Measurements from ENCODE around the gene CTSW. TPM values are rescaled to one million over a fixed set of nuclear protein-coding genes. Genes with fewer than 3 reads are reported as not detected.

The CTSW gene
- total RNA-seq, 1 donor from 2014 or later, result 17.2 TPM

DNA sequence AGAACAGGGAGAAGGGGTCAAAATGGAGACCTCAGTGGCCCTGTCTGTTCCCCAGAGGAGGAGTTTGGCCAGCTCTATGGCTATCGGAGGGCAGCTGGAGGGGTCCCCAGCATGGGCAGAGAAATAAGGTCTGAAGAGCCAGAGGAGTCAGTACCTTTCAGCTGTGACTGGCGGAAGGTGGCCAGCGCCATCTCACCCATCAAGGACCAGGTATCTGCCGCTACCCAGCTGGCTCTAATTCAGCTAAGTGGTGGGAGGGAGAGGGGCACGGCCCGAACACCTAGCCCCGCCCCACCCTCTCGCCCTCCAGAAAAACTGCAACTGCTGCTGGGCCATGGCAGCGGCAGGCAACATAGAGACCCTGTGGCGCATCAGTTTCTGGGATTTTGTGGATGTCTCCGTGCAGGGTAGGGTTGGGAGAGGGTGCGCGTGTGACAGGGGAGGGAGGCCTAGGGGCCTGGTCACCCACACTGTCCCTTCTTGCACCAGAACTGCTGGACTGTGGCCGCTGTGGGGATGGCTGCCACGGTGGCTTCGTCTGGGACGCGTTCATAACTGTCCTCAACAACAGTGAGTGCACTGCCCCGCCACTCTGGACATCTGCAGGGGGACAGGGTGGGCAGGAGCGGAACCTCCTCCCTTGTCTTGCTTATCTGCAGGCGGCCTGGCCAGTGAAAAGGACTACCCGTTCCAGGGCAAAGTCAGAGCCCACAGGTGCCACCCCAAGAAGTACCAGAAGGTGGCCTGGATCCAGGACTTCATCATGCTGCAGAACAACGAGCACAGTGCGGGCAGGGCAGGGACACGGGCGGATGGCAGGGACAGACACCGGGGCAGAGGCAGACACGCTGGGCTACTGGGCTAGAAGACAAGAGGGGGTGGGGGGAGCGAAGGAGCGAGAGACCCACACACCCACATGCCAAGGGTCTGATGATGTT is 2.8 kb downstream of the CTSW start:
- no peak for ATAC-seq
- peak; percentile 59 for DNase-seq
- no peak overlapping the region for H3K4me3 ChIP-seq
- H3K4me1 ChIP-seq, result peaks cover 6% of the 10 kb centered on the region
- H3K27me3 ChIP-seq, result no peaks in the 10 kb centered on the region
- intact Hi-C loops (cut with DNase I), result loop anchor here (5.0 kb wide), 1 partner anchor 105 kb away; no protein-coding TSS in a partner anchor
- H3K9me3 ChIP-seq, result no peaks in the 10 kb centered on the region
- H3K36me3 ChIP-seq, result peaks cover 38% of the 10 kb centered on the region
- TF ChIP-seq, protein P1, sequence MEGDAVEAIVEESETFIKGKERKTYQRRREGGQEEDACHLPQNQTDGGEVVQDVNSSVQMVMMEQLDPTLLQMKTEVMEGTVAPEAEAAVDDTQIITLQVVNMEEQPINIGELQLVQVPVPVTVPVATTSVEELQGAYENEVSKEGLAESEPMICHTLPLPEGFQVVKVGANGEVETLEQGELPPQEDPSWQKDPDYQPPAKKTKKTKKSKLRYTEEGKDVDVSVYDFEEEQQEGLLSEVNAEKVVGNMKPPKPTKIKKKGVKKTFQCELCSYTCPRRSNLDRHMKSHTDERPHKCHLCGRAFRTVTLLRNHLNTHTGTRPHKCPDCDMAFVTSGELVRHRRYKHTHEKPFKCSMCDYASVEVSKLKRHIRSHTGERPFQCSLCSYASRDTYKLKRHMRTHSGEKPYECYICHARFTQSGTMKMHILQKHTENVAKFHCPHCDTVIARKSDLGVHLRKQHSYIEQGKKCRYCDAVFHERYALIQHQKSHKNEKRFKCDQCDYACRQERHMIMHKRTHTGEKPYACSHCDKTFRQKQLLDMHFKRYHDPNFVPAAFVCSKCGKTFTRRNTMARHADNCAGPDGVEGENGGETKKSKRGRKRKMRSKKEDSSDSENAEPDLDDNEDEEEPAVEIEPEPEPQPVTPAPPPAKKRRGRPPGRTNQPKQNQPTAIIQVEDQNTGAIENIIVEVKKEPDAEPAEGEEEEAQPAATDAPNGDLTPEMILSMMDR (IDR thresholded peaks at IDR 0.05), result no peak
- no peak overlapping the region for H3K27ac ChIP-seq

DNA sequence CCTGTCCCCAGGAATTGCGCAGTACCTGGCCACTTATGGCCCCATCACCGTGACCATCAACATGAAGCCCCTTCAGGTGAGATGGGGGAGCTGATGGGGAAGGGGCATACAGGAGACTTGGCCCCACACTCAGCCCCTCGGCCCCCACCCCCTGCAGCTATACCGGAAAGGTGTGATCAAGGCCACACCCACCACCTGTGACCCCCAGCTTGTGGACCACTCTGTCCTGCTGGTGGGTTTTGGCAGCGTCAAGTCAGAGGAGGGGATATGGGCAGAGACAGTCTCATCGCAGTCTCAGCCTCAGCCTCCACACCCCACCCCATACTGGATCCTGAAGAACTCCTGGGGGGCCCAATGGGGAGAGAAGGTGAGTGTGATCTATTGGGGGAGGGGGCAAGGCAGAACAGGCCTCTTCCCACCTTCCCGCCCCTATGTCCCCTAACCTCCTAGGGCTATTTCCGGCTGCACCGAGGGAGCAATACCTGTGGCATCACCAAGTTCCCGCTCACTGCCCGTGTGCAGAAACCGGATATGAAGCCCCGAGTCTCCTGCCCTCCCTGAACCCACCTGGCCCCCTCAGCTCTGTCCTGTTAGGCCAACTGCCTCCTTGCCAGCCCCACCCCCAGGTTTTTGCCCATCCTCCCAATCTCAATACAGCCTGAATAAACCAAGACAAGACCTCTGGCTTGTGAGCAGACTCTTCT is 3.6 kb downstream of the CTSW start:
- Histone ChIP-seq H3K4me3 (no peak overlapping the region), H3K4me1 (peaks cover 12% of the 10 kb centered on the region), H3K27ac (no peak overlapping the region), H3K9me3 (no peaks in the 10 kb centered on the region), H3K27me3 (no peaks in the 10 kb centered on the region), H3K36me3 (peaks cover 38% of the 10 kb centered on the region)
- TF ChIP-seq, protein P1 (IDR thresholded peaks at IDR 0.05), result no peak
- peak; percentile 56 for DNase-seq
- no peak for ATAC-seq
- intact Hi-C loops (cut with DNase I), result loop anchor here (5.0 kb wide), 1 partner anchor 104 kb away; no protein-coding TSS in a partner anchor

DNA sequence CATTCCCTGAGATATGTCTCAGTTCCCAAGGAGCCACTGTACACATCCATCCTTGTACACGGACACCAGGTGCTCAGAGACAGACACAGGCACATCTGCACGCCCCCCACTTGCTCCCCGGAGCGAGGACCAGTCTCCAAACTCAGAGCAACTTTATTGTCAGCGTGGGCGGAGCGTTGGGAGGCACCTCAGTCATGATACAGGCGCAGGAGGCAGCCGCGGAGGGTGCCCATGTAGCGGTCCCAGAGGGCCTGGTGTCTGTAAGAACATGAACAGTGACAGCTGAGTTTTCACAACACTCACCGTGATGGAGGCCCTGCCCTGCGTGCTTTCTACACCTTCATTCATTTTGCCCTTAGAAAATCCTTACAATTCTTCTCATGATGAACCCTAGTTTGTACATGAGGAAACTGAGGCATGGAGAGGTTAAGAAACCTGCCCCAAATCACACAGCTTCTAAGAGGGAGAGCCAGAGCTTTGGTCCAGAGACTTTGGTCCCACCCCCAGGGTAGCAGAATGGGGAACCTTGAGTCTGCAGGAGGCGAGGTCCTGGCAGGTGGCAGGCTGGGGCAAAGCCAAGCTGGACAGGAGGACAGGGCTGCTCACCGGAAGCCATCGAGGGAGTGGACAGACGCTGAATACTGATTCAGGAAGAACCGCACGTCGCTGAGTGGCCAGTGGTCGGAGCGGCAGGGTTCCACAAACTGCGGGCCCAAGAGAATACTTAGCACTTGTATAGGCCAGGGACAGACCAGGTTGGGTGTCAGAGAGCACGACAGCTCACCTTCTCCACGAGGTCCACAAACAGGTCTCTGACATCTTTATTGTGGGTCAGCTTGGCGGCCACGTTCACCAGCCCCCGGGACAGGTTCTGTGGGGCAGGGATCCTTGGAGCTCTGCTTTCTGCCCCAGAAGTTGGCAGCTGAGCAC is 4.4 kb downstream of the CTSW start:
- Histone ChIP-seq H3K4me3 (no peak overlapping the region), H3K27me3 (no peaks in the 10 kb centered on the region), H3K9me3 (no peaks in the 10 kb centered on the region), H3K36me3 (peaks cover 38% of the 10 kb centered on the region), H3K27ac (no peak overlapping the region), H3K4me1 (peaks cover 14% of the 10 kb centered on the region)
- intact Hi-C loops (cut with DNase I), result loop anchor here (5.0 kb wide), 1 partner anchor 103 kb away; no protein-coding TSS in a partner anchor
- ATAC-seq, result no peak
- TF ChIP-seq, protein P1 (IDR thresholded peaks at IDR 0.05), result no peak
- DNase-seq, result no peak

DNA sequence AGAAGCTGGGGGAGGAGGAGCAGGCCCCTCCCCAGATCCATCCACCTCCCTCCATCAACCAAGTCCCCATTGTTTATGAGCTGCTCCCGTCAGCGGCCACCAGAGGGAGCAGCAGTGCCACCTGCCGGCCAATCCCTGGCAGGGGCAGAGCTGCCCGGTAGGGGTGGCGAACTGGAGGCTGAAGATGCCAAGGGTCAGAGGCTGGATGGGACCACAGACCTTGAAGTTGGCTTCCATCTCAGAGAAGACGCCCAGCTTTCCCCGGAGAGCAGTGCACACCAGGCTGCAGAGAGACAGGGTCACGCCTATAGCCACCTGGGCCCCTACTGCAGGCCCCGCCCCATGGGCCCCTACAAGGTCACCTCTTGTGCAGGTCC is 5.1 kb downstream of the CTSW start:
- DNase-seq (peak; percentile 90), ATAC-seq (peak; percentile 64)
- H3K36me3 ChIP-seq, result peaks cover 38% of the 10 kb centered on the region
- intact Hi-C loops (cut with DNase I), result loop anchor here (5.0 kb wide), 1 partner anchor 103 kb away; no protein-coding TSS in a partner anchor
- H3K4me1 ChIP-seq, result peaks cover 20% of the 10 kb centered on the region
- no peaks in the 10 kb centered on the region for H3K27me3 ChIP-seq
- H3K9me3 ChIP-seq, result no peaks in the 10 kb centered on the region
- H3K4me3 ChIP-seq, result no peak overlapping the region
- no peak overlapping the region for H3K27ac ChIP-seq
- TF ChIP-seq, protein P1 (IDR thresholded peaks at IDR 0.05), result peak; percentile 99

DNA sequence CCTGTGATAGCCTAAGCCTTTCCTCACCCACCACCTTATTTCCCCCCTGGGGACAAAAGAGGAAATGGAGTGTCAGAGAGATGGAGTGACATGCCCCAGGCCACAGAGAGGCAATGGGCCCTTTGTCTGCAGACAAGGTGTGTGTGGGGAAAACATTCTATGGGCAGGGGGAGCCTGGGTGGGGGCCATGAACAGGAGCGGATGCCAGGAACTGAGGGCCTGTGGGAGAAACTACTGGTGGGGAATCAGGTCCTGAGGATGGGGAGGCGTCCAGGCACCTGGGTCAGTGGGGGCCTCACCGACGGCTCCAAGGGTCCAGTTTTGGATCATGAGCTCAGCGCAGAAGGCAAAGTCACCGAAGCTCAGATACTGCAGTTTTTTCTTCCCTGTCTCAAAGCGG is 5.6 kb downstream of the CTSW start:
- ATAC-seq (no peak), DNase-seq (peak; percentile 53)
- Histone ChIP-seq H3K4me3 (no peak overlapping the region), H3K36me3 (peaks cover 38% of the 10 kb centered on the region), H3K27ac (no peak overlapping the region), H3K4me1 (peaks cover 25% of the 10 kb centered on the region), H3K9me3 (no peaks in the 10 kb centered on the region), H3K27me3 (no peaks in the 10 kb centered on the region)
- intact Hi-C loops (cut with DNase I), result no loop called here
- TF ChIP-seq, protein P1 (IDR thresholded peaks at IDR 0.05), result no peak

Data from upper lobe of right lung (tissue), 1 donor.